Liver (tissue), 3 donors: ENCODE data around the gene RMI1.

Experiments
- JUND ChIP-seq, 2 donors: IDR thresholded peaks; 2 replicates each; pipeline ENCODE4 v1.6.1; 2016; ENCODE audit warnings: antibody characterized with exemption in 2 of 2
- RAD21 ChIP-seq, 2 donors: IDR thresholded peaks; 2 replicates each; pipeline ENCODE4 v1.6.1; 2016; ENCODE audit warnings: antibody characterized with exemption in 2 of 2, mild to moderate bottlenecking in 2 of 2
- SP1 ChIP-seq: IDR thresholded peaks from 2 replicates; pipeline ENCODE4 v1.6.1; 2018; ENCODE audit warnings: antibody characterized with exemption, mild to moderate bottlenecking
- TAF1 ChIP-seq: conservative IDR thresholded peaks from 2 replicates; pipeline ENCODE4 v1.6.1; 2016; ENCODE audit warnings: antibody characterized with exemption, mild to moderate bottlenecking
- YY1 ChIP-seq: IDR thresholded peaks from 2 replicates; pipeline ENCODE4 v1.6.1; 2016; ENCODE audit warnings: antibody characterized with exemption, mild to moderate bottlenecking
- TF ChIP-seq, protein P1 (sequence below): fragments of 150-350 bp; IDR thresholded peaks from 2 replicates; pipeline ENCODE4 v1.5.1; 2017; ENCODE audit warnings: improper control_type of control experiment, low read depth, low read length; ENCODE audit not compliant: missing input control
- TF ChIP-seq, protein P2 (sequence below): IDR thresholded peaks from 2 replicates; pipeline ENCODE4 v1.6.1; 2016; ENCODE audit warnings: antibody characterized with exemption
- TF ChIP-seq, protein P3 (sequence below): IDR thresholded peaks from 2 replicates; pipeline ENCODE4 v1.6.1; 2016; ENCODE audit warnings: antibody characterized with exemption, mild to moderate bottlenecking
- donor health status: healthy.
- donor health status: healthy.

DNA sequence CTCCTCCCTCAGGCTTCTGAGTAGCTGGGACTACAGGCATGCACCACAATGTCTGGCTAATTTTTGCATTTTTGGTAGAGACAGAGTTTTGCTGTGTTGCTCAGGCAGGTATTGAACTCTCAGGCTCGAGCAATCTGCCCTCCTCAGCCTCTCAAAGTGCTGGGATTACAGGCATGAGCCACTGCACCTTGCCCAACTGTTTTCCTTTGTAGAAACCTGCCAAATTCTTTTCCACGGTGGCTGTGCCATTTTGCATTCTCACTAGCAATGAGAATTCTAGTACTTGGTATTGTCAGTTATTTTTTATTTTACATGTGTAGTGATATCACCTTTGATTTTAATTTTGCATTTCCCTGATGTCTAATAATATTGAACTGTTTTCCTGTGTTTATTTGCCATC is 7.8 kb downstream of the RMI1 start:
- TF ChIP-seq, protein P1, sequence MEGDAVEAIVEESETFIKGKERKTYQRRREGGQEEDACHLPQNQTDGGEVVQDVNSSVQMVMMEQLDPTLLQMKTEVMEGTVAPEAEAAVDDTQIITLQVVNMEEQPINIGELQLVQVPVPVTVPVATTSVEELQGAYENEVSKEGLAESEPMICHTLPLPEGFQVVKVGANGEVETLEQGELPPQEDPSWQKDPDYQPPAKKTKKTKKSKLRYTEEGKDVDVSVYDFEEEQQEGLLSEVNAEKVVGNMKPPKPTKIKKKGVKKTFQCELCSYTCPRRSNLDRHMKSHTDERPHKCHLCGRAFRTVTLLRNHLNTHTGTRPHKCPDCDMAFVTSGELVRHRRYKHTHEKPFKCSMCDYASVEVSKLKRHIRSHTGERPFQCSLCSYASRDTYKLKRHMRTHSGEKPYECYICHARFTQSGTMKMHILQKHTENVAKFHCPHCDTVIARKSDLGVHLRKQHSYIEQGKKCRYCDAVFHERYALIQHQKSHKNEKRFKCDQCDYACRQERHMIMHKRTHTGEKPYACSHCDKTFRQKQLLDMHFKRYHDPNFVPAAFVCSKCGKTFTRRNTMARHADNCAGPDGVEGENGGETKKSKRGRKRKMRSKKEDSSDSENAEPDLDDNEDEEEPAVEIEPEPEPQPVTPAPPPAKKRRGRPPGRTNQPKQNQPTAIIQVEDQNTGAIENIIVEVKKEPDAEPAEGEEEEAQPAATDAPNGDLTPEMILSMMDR: no peak
- TF ChIP-seq, protein P2, sequence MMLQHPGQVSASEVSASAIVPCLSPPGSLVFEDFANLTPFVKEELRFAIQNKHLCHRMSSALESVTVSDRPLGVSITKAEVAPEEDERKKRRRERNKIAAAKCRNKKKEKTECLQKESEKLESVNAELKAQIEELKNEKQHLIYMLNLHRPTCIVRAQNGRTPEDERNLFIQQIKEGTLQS: no peak
- no peak for TF ChIP-seq JUND (IDR thresholded peaks at IDR 0.05)
- TF ChIP-seq, protein P3, sequence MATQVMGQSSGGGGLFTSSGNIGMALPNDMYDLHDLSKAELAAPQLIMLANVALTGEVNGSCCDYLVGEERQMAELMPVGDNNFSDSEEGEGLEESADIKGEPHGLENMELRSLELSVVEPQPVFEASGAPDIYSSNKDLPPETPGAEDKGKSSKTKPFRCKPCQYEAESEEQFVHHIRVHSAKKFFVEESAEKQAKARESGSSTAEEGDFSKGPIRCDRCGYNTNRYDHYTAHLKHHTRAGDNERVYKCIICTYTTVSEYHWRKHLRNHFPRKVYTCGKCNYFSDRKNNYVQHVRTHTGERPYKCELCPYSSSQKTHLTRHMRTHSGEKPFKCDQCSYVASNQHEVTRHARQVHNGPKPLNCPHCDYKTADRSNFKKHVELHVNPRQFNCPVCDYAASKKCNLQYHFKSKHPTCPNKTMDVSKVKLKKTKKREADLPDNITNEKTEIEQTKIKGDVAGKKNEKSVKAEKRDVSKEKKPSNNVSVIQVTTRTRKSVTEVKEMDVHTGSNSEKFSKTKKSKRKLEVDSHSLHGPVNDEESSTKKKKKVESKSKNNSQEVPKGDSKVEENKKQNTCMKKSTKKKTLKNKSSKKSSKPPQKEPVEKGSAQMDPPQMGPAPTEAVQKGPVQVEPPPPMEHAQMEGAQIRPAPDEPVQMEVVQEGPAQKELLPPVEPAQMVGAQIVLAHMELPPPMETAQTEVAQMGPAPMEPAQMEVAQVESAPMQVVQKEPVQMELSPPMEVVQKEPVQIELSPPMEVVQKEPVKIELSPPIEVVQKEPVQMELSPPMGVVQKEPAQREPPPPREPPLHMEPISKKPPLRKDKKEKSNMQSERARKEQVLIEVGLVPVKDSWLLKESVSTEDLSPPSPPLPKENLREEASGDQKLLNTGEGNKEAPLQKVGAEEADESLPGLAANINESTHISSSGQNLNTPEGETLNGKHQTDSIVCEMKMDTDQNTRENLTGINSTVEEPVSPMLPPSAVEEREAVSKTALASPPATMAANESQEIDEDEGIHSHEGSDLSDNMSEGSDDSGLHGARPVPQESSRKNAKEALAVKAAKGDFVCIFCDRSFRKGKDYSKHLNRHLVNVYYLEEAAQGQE: no peak
- no peak for TF ChIP-seq RAD21 (IDR thresholded peaks at IDR 0.05)
- TF ChIP-seq YY1: peak; percentile 51
- no peak for TF ChIP-seq SP1
- no peak for TF ChIP-seq TAF1
